ENCODE data around the gene C13orf46. TPM values are rescaled to one million over a fixed set of nuclear protein-coding genes. Genes with fewer than 3 reads are reported as not detected.

The C13orf46 gene
- total RNA-seq, 1 donor from 2014 or later, result 0.33 TPM

- H3K4me3 ChIP-seq, result no peak overlapping the region
- H3K36me3 ChIP-seq, result no peaks in the 10 kb centered on the region
- no peaks in the 10 kb centered on the region for H3K27me3 ChIP-seq (ENCODE audit: low read depth)
- H3K9me3 ChIP-seq (replicated peaks), result peaks cover 3% of the 10 kb centered on the region
- DNase-seq, result peak; percentile 9
- H3K4me1 ChIP-seq, result peaks cover 11% of the 10 kb centered on the region
- intact Hi-C loops (cut with micrococcal nuclease), result no loop called here
- no peak overlapping the region for H3K27ac ChIP-seq (replicated peaks)
- TF ChIP-seq CTCF (IDR thresholded peaks at IDR 0.05; ENCODE audit: borderline replicate concordance), result no peak
These were observed 19.6 kb downstream of the C13orf46 start for GRCh38 chr13:113954046-113954835.

- H3K27ac ChIP-seq (replicated peaks), result no peak overlapping the region
- intact Hi-C loops (cut with micrococcal nuclease), result no loop called here
- no peak overlapping the region for H3K4me3 ChIP-seq
- H3K27me3 ChIP-seq (ENCODE audit: low read depth), result no peaks in the 10 kb centered on the region
- H3K9me3 ChIP-seq (replicated peaks), result no peaks in the 10 kb centered on the region
- peaks cover 11% of the 10 kb centered on the region for H3K4me1 ChIP-seq
- TF ChIP-seq CTCF (IDR thresholded peaks at IDR 0.05; ENCODE audit: borderline replicate concordance), result no peak
- H3K36me3 ChIP-seq, result no peaks in the 10 kb centered on the region
- peak; percentile 10 for DNase-seq
These were observed 20.3 kb downstream of the C13orf46 start for GRCh38 chr13:113953561-113953960.

GRCh38 chr13:113952983-113953520, 20.8 kb downstream of the C13orf46 start:
- Histone ChIP-seq H3K27me3 (ENCODE audit: low read depth) (no peaks in the 10 kb centered on the region), H3K4me1 (peaks cover 11% of the 10 kb centered on the region), H3K4me3 (no peak overlapping the region), H3K27ac (replicated peaks) (no peak overlapping the region), H3K9me3 (replicated peaks) (no peaks in the 10 kb centered on the region), H3K36me3 (no peaks in the 10 kb centered on the region)
- intact Hi-C loops (cut with micrococcal nuclease), result no loop called here
- no peak for TF ChIP-seq CTCF (IDR thresholded peaks at IDR 0.05; ENCODE audit: borderline replicate concordance)
- DNase-seq, result no peak

GRCh38 chr13:113952151-113952982, 21.5 kb downstream of the C13orf46 start:
- Histone ChIP-seq H3K4me1 (peaks cover 11% of the 10 kb centered on the region), H3K36me3 (no peaks in the 10 kb centered on the region), H3K9me3 (replicated peaks) (no peaks in the 10 kb centered on the region), H3K27me3 (ENCODE audit: low read depth) (no peaks in the 10 kb centered on the region), H3K27ac (replicated peaks) (no peak overlapping the region), H3K4me3 (no peak overlapping the region)
- intact Hi-C loops (cut with micrococcal nuclease), result no loop called here
- TF ChIP-seq CTCF (IDR thresholded peaks at IDR 0.05; ENCODE audit: borderline replicate concordance), result no peak
- peak; percentile 17 for DNase-seq

GRCh38 chr13:113951246-113951999, 22.5 kb downstream of the C13orf46 start:
- no peaks in the 10 kb centered on the region for H3K27me3 ChIP-seq (ENCODE audit: low read depth)
- peaks cover 11% of the 10 kb centered on the region for H3K4me1 ChIP-seq
- peak; percentile 88 for DNase-seq
- TF ChIP-seq CTCF (IDR thresholded peaks at IDR 0.05; ENCODE audit: borderline replicate concordance), result peak; percentile 94
- peak overlapping the region; percentile 49 for H3K4me3 ChIP-seq
- intact Hi-C loops (cut with micrococcal nuclease), result loop anchor here (2.0 kb wide), 1 partner anchor 275 kb away; no protein-coding TSS in a partner anchor
- H3K36me3 ChIP-seq, result no peaks in the 10 kb centered on the region
- no peaks in the 10 kb centered on the region for H3K9me3 ChIP-seq (replicated peaks)
- no peak overlapping the region for H3K27ac ChIP-seq (replicated peaks)
